Endothelial cell of umbilical vein (primary cell): ENCODE measurements around the gene PPFIBP2. TPM values are rescaled to one million over a fixed set of nuclear protein-coding genes. Genes with fewer than 3 reads are reported as not detected.

Experiments used
- BruUV-seq: library from RNA; stranded (reverse); fragments of 400-500 nt; replicated peaks from 2 replicates; lab custom pipeline; 2021; lab: Mats Ljungman, UMichigan
- CTCF ChIA-PET: fragments of 300-600, 350-600 bp; sonication (Branson Sonifier 250); formaldehyde crosslinking; loops from one replicate; lab custom pipeline; 2021; ENCODE audit warnings: antibody characterized with exemption, inconsistent platforms; lab: Charles Lee
- POLR2A ChIA-PET: fragments of 300-600, 350-600 bp; sonication (Branson Sonifier 250); formaldehyde crosslinking; loops from one replicate; lab custom pipeline; 2021; ENCODE audit warnings: antibody characterized with exemption, inconsistent platforms; lab: Charles Lee
- DNase-seq: peaks from one replicate; pipeline ENCODE4 v3.0.0-alpha.2; 2011; ENCODE audit warnings: low read depth, low spot score
- FAIRE-seq: peaks from 2 replicates; lab custom pipeline; 2011; peaks lifted over from hg19 to GRCh38; lab: Jason Lieb, UNC
- H2AFZ ChIP-seq: 2 replicates; pipeline ENCODE4 v1.6.0; 2012; ENCODE audit warnings: low read depth, low read length, control low read depth, inconsistent platforms
- H3K27ac ChIP-seq: 2 replicates; pipeline ENCODE4 v1.5.1; 2011; ENCODE audit warnings: low read depth, mild to moderate bottlenecking, control low read depth, low read length, moderate library complexity; ENCODE audit not compliant: insufficient read depth
- H3K27me3 ChIP-seq, 2 experiments: 2 replicates each; pipeline versions ENCODE4 v1.6.0 to v1.6.1; 2011; ENCODE audit warnings: low read length in 2 of 2, mixed read lengths in 1 of 2; ENCODE audit not compliant: control insufficient read depth in 2 of 2, insufficient read depth in 2 of 2
- H3K36me3 ChIP-seq, 2 experiments: 2 replicates in 1 of 2; 3 replicates in 1 of 2; pipeline ENCODE4 v1.5.1; 2011; ENCODE audit warnings: low read length in 2 of 2, mild to moderate bottlenecking in 1 of 2, moderate library complexity in 1 of 2; ENCODE audit not compliant: control insufficient read depth in 2 of 2, insufficient read depth in 2 of 2; ENCODE audit errors: extremely low read depth in 1 of 2
- H3K4me1 ChIP-seq: 3 replicates; pipeline ENCODE4 v1.5.1; 2011; ENCODE audit warnings: mild to moderate bottlenecking, low read length; ENCODE audit not compliant: control insufficient read depth, insufficient read depth; ENCODE audit errors: extremely low read depth
- H3K4me2 ChIP-seq: 2 replicates; pipeline ENCODE4 v1.6.1; 2011; ENCODE audit warnings: low read length, control low read depth, mixed read lengths; ENCODE audit not compliant: insufficient read depth
- H3K4me3 ChIP-seq, 3 experiments: fragments of 200-600 bp in 1 of 3; sonication (generic), shearing (Covaris generic) in 1 of 3; replicated peaks in 1 of 3; 2 replicates each; pipeline ENCODE4 v1.5.1; 2011 to 2016; ENCODE audit warnings: control low read depth in 3 of 3, low read length in 3 of 3, mild to moderate bottlenecking in 2 of 3, inconsistent platforms in 1 of 3, low read depth in 1 of 3, moderate library complexity in 1 of 3; ENCODE audit not compliant: insufficient read depth in 1 of 3
- H3K79me2 ChIP-seq: 2 replicates; pipeline ENCODE4 v1.6.0; 2012; ENCODE audit warnings: low read length, inconsistent platforms; ENCODE audit not compliant: control insufficient read depth, insufficient read depth
- H3K9ac ChIP-seq: replicated peaks from 2 replicates; pipeline ENCODE3; 2011; ENCODE audit warnings: low read length, control low read depth; ENCODE audit not compliant: insufficient read depth; ENCODE audit errors: extremely low read depth
- H3K9me1 ChIP-seq: replicated peaks from 3 replicates; pipeline ENCODE4 v1.6.0; 2011; ENCODE audit warnings: mild to moderate bottlenecking, low read length; ENCODE audit not compliant: control insufficient read depth, insufficient read depth; ENCODE audit errors: extremely low read depth
- H3K9me3 ChIP-seq: replicated peaks from 2 replicates; pipeline ENCODE4 v1.5.1; 2012; ENCODE audit warnings: low read length, inconsistent platforms; ENCODE audit not compliant: control insufficient read depth, insufficient read depth
- H4K20me1 ChIP-seq: replicated peaks from 2 replicates; pipeline ENCODE3; 2011; ENCODE audit warnings: mild to moderate bottlenecking, low read length; ENCODE audit not compliant: control insufficient read depth, insufficient read depth; ENCODE audit errors: extremely low read depth
- CTCF ChIP-seq, 2 donors: IDR thresholded peaks; 1 replicate in 1 of 2; 2 replicates in 1 of 2; pipeline ENCODE4 v1.5.1; 2011; ENCODE audit warnings: low read length in 2 of 2, mild to moderate bottlenecking in 2 of 2, moderate library complexity in 2 of 2, control low read depth in 1 of 2, inconsistent platforms in 1 of 2, low read depth in 1 of 2; ENCODE audit not compliant: insufficient read depth in 1 of 2; ENCODE audit errors: extremely low read depth in 1 of 2
- EZH2 ChIP-seq: IDR thresholded peaks from 2 replicates; pipeline ENCODE4 v1.6.1; 2012; ENCODE audit warnings: borderline replicate concordance, low read depth, mild to moderate bottlenecking, moderate library complexity, low read length, inconsistent platforms; ENCODE audit not compliant: severe bottlenecking
- FOS ChIP-seq: IDR thresholded peaks from 2 replicates; pipeline ENCODE4 v1.6.1; 2011; ENCODE audit warnings: mild to moderate bottlenecking, low read length, moderate library complexity, borderline replicate concordance; ENCODE audit not compliant: insufficient read depth
- GATA2 ChIP-seq: IDR thresholded peaks from 2 replicates; pipeline ENCODE4 v1.7.0; 2011; ENCODE audit warnings: low read depth, mild to moderate bottlenecking, moderate library complexity, mixed read lengths, low read length; ENCODE audit not compliant: insufficient read length, insufficient read depth
- JUN ChIP-seq: IDR thresholded peaks from 2 replicates; pipeline ENCODE4 v1.6.1; 2011; ENCODE audit warnings: borderline replicate concordance, low read depth; ENCODE audit not compliant: insufficient read length, insufficient read depth
- MAX ChIP-seq: IDR thresholded peaks from 2 replicates; pipeline ENCODE4 v1.6.1; 2011; ENCODE audit not compliant: insufficient read depth, insufficient read length
- MYC ChIP-seq: IDR thresholded peaks from one replicate; pipeline ENCODE4 v1.6.1; 2011; ENCODE audit warnings: mild to moderate bottlenecking, low read depth, low read length
- POLR2A ChIP-seq: IDR thresholded peaks from 2 replicates; pipeline ENCODE4 v1.6.1; 2012; ENCODE audit warnings: low read depth, mild to moderate bottlenecking, control low read depth, low read length
- POLR2AphosphoS5 ChIP-seq: IDR thresholded peaks from 2 replicates; pipeline ENCODE4 v1.6.1; 2012; ENCODE audit warnings: low read depth, mild to moderate bottlenecking, control low read depth, low read length, moderate library complexity; ENCODE audit not compliant: insufficient read depth
- dilution Hi-C: fragments of 300-500 bp; cut with MboI; formaldehyde crosslinking; loops from one replicate; pipeline ENCODE4 v1.15.0; 2019; ENCODE audit warnings: low sequenced_read_pairs; ENCODE audit not compliant: extremely low pct_ligation_motif_present
- intact Hi-C: fragments of 100-400 bp; cut with micrococcal nuclease; formaldehyde crosslinking; loops from one replicate; pipeline ENCODE4 v1.10.0; 2022
- polyA plus RNA-seq, 4 experiments: library from polyadenylated mRNA; depleted of rRNA in 3 of 4; stranded (reverse) in 3 of 4; unstranded in 1 of 4; fragments of >200 nt; gene quantifications; 2 replicates each; pipeline versions ENCODE4 v1.2.1 to v1.2.3, GENCODE V29; 2011 to 2012; ENCODE audit warnings: missing spikeins in 1 of 4
- total RNA-seq: library from RNA; stranded (reverse); gene quantifications from 2 replicates; pipeline ENCODE4 v1.2.3, GENCODE V29; 2021

Gene PPFIBP2
- total and polyA plus RNA-seq, 2 donors (not counting 3 experiments of a cell fraction or from before 2014, with no cell fraction given): 1.3 to 4.0 TPM

DNA sequence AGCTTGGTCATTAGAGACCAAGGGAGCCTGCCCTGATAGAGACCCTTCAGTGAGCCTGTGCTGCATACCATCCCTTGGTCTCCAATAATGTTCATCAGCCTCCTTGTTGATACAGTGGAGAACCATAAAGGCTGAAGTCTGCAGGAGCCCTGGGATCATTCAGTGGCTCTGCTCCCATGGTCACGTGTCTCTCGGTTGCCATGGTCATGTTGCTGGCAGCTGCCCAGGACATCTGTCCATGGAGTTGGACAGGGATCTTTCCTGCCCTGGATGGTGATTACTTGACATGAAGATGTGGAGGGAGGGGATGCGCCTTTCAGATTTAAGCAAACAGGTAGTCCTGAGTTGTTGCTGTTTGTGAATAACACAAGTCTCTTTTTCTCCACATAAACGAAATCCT is 121.3 kb downstream of the PPFIBP2 start:
- no peak for TF ChIP-seq MYC
- TF ChIP-seq GATA2: no peak
- no peak for TF ChIP-seq EZH2
- TF ChIP-seq JUN: no peak
- TF ChIP-seq POLR2A: no peak
- TF ChIP-seq FOS: no peak
- no peak for TF ChIP-seq MAX
- no peak for TF ChIP-seq CTCF (IDR thresholded peaks at IDR 0.05; ENCODE audit: extremely low read depth in 1 of 2, insufficient read depth in 1 of 2, low read depth in 1 of 2, low read length in 2 of 2)
- no peak for TF ChIP-seq POLR2AphosphoS5
- intact Hi-C loops (no loop called here), dilution Hi-C loops (no loop called here)
- BruUV-seq: no TSS peak
- no peaks in the 10 kb centered on the region for H3K9me1 ChIP-seq
- CTCF ChIA-PET: interaction anchor here (0.8 kb wide), 1 partner anchor 63 kb away, joined by 5 read pairs; no protein-coding TSS in a partner anchor
- H3K27me3 ChIP-seq: no peaks in the 10 kb centered on the region
- no peaks in the 10 kb centered on the region for H3K36me3 ChIP-seq
- POLR2A ChIA-PET: no interaction called here
- H3K27ac ChIP-seq: no peak overlapping the region
- FAIRE-seq: no peak
- H4K20me1 ChIP-seq: no peaks in the 10 kb centered on the region
- H2AFZ ChIP-seq: no peak overlapping the region
- H3K4me1 ChIP-seq: peaks cover 10% of the 10 kb centered on the region
- DNase-seq: no peak
- no peak overlapping the region for H3K4me2 ChIP-seq
- H3K9ac ChIP-seq: no peak overlapping the region
- H3K79me2 ChIP-seq: no peaks in the 10 kb centered on the region
- H3K9me3 ChIP-seq: no peaks in the 10 kb centered on the region
- no peak overlapping the region for H3K4me3 ChIP-seq
